KMS-11 (cell line): ENCODE measurements around the gene RAB8B.
A peak's percentile ranks its signal among the peaks of the same experiment; 100 is the strongest.

ENCODE experiments used
- H2AFZ ChIP-seq: fragments of 200-600 bp; sonication (generic); 2 replicates; pipeline ENCODE4 v1.6.1; 2016; ENCODE audit warnings: antibody characterized with exemption, mixed run types, low read depth
- H3K27ac ChIP-seq: fragments of 200-600 bp; sonication (generic); 2 replicates; pipeline ENCODE4 v1.6.1; 2016; ENCODE audit warnings: mild to moderate bottlenecking, mixed run types
- H3K27me3 ChIP-seq: fragments of 200-600 bp; sonication (generic); 2 replicates; pipeline ENCODE4 v1.6.1; 2017; ENCODE audit warnings: mild to moderate bottlenecking, low read depth, mixed run types, moderate library complexity; ENCODE audit not compliant: insufficient read depth
- H3K36me3 ChIP-seq: fragments of 200-600 bp; sonication (generic); 2 replicates; pipeline ENCODE4 v1.6.1; 2017; ENCODE audit warnings: mild to moderate bottlenecking, mixed run types; ENCODE audit not compliant: insufficient read depth
- H3K4me1 ChIP-seq: fragments of 200-600 bp; sonication (generic); 2 replicates; pipeline ENCODE4 v1.6.1; 2016; ENCODE audit warnings: mild to moderate bottlenecking, low read depth, mixed run types; ENCODE audit not compliant: poor library complexity, severe bottlenecking
- H3K4me2 ChIP-seq: fragments of 200-600 bp; sonication (generic); 2 replicates; pipeline ENCODE4 v1.7.0; 2016; ENCODE audit warnings: mild to moderate bottlenecking, mixed run types
- H3K4me3 ChIP-seq: fragments of 200-600 bp; sonication (generic); IDR thresholded peaks from 2 replicates; pipeline ENCODE4 v1.6.1; 2017; ENCODE audit warnings: low read depth, low read length, mixed read lengths; ENCODE audit not compliant: insufficient read depth
- H3K79me2 ChIP-seq: fragments of 200-600 bp; sonication (generic); 2 replicates; pipeline ENCODE4 v1.6.1; 2016; ENCODE audit warnings: low read depth, mixed run types; ENCODE audit not compliant: insufficient read depth
- H3K9ac ChIP-seq: fragments of 200-600 bp; sonication (generic); 2 replicates; pipeline ENCODE4 v1.6.1; 2016; ENCODE audit warnings: mild to moderate bottlenecking, mixed run types
- H4K20me1 ChIP-seq: fragments of 200-600 bp; sonication (generic); 2 replicates; pipeline ENCODE4 v1.6.1; 2016; ENCODE audit warnings: mild to moderate bottlenecking, mixed run types; ENCODE audit not compliant: insufficient read depth
- CTCF ChIP-seq: fragments of 200-600 bp; sonication (generic); conservative IDR thresholded peaks from 2 replicates; pipeline ENCODE4 v1.6.1; 2017; ENCODE audit warnings: low read depth, mild to moderate bottlenecking, antibody characterized with exemption, low read length, moderate library complexity, mixed read lengths

Gene RAB8B

GRCh38 chr15:63188926-63189871 is at the start of gene RAB8B:
TSS of gene RAB8B (plus strand) at chr15:63189606. CDS start at chr15:63189625, 19 bp downstream.
- no peaks in the 10 kb centered on the region for H3K27me3 ChIP-seq
- peaks cover 47% of the 10 kb centered on the region for H3K4me1 ChIP-seq
- H3K79me2 ChIP-seq: peaks cover 5% of the 10 kb centered on the region
- H3K27ac ChIP-seq: no peak within 1 kb of the TSS
- no peak for TF ChIP-seq CTCF
- H3K4me3 ChIP-seq: no peak within 1 kb of the TSS
- no peaks in the 10 kb centered on the region for H3K36me3 ChIP-seq
- H4K20me1 ChIP-seq: no peaks in the 10 kb centered on the region
- peak within 1 kb of the TSS; percentile 30; the same call in 1 of the 2 replicates for H3K9ac ChIP-seq
- H2AFZ ChIP-seq: peak within 1 kb of the TSS; percentile 99
- H3K4me2 ChIP-seq: peak within 1 kb of the TSS; percentile 91

- Histone ChIP-seq H3K4me2 (no peak overlapping the region), H3K27ac (no peak overlapping the region), H3K9ac (no peak overlapping the region), H3K36me3 (no peaks in the 10 kb centered on the region), H3K4me1 (no peaks in the 10 kb centered on the region), H3K4me3 (no peak overlapping the region), H3K27me3 (no peaks in the 10 kb centered on the region), H2AFZ (no peak overlapping the region), H3K79me2 (no peaks in the 10 kb centered on the region), H4K20me1 (no peaks in the 10 kb centered on the region)
- no peak for TF ChIP-seq CTCF
Measured at GRCh38 chr15:63140936-63141335, 48.5 kb upstream of the RAB8B start.

GRCh38 chr15:63145426-63145825 is 44.0 kb upstream of the RAB8B start:
- TF ChIP-seq CTCF: no peak
- Histone ChIP-seq H2AFZ (no peak overlapping the region), H4K20me1 (no peaks in the 10 kb centered on the region), H3K9ac (no peak overlapping the region), H3K4me2 (no peak overlapping the region), H3K4me3 (no peak overlapping the region), H3K27me3 (no peaks in the 10 kb centered on the region), H3K79me2 (no peaks in the 10 kb centered on the region), H3K36me3 (no peaks in the 10 kb centered on the region), H3K4me1 (no peaks in the 10 kb centered on the region), H3K27ac (no peak overlapping the region)

GRCh38 chr15:63146684-63147083 is 42.7 kb upstream of the RAB8B start:
- no peak overlapping the region for H3K9ac ChIP-seq
- no peak overlapping the region for H3K4me2 ChIP-seq
- no peak overlapping the region for H3K27ac ChIP-seq
- H3K79me2 ChIP-seq: no peaks in the 10 kb centered on the region
- no peak for TF ChIP-seq CTCF
- H3K27me3 ChIP-seq: no peaks in the 10 kb centered on the region
- H3K4me3 ChIP-seq: no peak overlapping the region
- no peaks in the 10 kb centered on the region for H3K36me3 ChIP-seq
- H3K4me1 ChIP-seq: no peaks in the 10 kb centered on the region
- no peak overlapping the region for H2AFZ ChIP-seq
- no peaks in the 10 kb centered on the region for H4K20me1 ChIP-seq
